ENCODE measurements around the gene STAB2. TPM values are rescaled to one million over a fixed set of nuclear protein-coding genes. Genes with fewer than 3 reads are reported as not detected.
A peak's percentile ranks its signal among the peaks of the same experiment; 100 is the strongest.

Gene STAB2
- polyA plus RNA-seq, 1 of the 3 experiments (the other 2 are of a cell fraction), result not detected

GRCh38 chr12:103801709-103802585 is 214.9 kb downstream of the STAB2 start:
- Histone ChIP-seq H3K4me3 (ENCODE audit: low read depth in 2 of 2, low read length in 1 of 2) (no peak overlapping the region), H3K79me2 (ENCODE audit: insufficient read depth) (peaks cover 5% of the 10 kb centered on the region; the same call in 1 of the 2 replicates), H3K36me3 (replicated peaks in 1 of 2; ENCODE audit: control insufficient read depth in 1 of 2, insufficient read depth in 2 of 2, low read length in 1 of 2) (peaks cover 9 to 13% of the 10 kb centered on the region in 2 experiments), H4K20me1 (ENCODE audit: insufficient read depth) (no peaks in the 10 kb centered on the region), H3K27ac (ENCODE audit: low read depth in 2 of 2, low read length in 1 of 2) (peak overlapping the region in 1 of 2 experiments; percentile 94; a peak in 3 of 4 replicates), H3K4me2 (peak overlapping the region; percentile 46), H3K9me2 (no peaks in the 10 kb centered on the region), H3K4me1 (ENCODE audit: control insufficient read depth in 1 of 2, insufficient read depth in 2 of 2, low read depth in 1 of 2, low read length in 1 of 2) (peaks cover 18 to 49% of the 10 kb centered on the region in 2 experiments), H3K9me3 (no peaks in the 10 kb centered on the region), H3F3A (replicated peaks; ENCODE audit: insufficient read depth) (peaks cover 25% of the 10 kb centered on the region), H3K9ac (peak overlapping the region; percentile 20; the same call in 1 of the 2 replicates), H3K27me3 (ENCODE audit: insufficient read depth) (no peaks in the 10 kb centered on the region), H2AFZ (ENCODE audit: low read depth) (no peak overlapping the region)
- ChIA-PET POLR2A (no interaction called here), CTCF (interaction anchor here (1.2 kb wide), 1 partner anchor 26 kb away, joined by 5 read pairs; no protein-coding TSS in a partner anchor)
- 75% methylated on average over 11 of the region's 11 CpGs for WGBS (ENCODE audit: low lambda C conversion rate)
- no peak for DNase-seq
- TF ChIP-seq GABPA (IDR thresholded peaks at IDR 0.05; ENCODE audit: low read depth) (no peak), RXRA (IDR thresholded peaks at IDR 0.05; ENCODE audit: borderline replicate concordance, low read depth) (peak; percentile 95), JUND (IDR thresholded peaks at IDR 0.05) (peak; percentile 92), TAF1 (IDR thresholded peaks at IDR 0.05; ENCODE audit: borderline replicate concordance, low read depth, low read length) (no peak), NFIC (IDR thresholded peaks at IDR 0.05; ENCODE audit: borderline replicate concordance) (peak; percentile 94), TCF12 (IDR thresholded peaks at IDR 0.05) (peak; percentile 99), ZBTB33 (IDR thresholded peaks at IDR 0.05; ENCODE audit: borderline replicate concordance, low read depth) (peak; percentile 79), PBX3 (IDR thresholded peaks at IDR 0.05) (peak; percentile 97), FOSL2 (IDR thresholded peaks at IDR 0.05; ENCODE audit: borderline replicate concordance, low read depth) (peak; percentile 81; the same call in 1 of the 2 replicates), POLR2AphosphoS5 (IDR thresholded peaks at IDR 0.05; ENCODE audit: low read depth, low read length) (peak; percentile 73), FOXM1 (IDR thresholded peaks at IDR 0.05; ENCODE audit: low read depth) (peak; percentile 82), YY1 (IDR thresholded peaks at IDR 0.05; ENCODE audit: low read depth) (no peak), MAX (IDR thresholded peaks at IDR 0.05; ENCODE audit: low read depth) (peak; percentile 25; the same call in 1 of the 2 replicates), TEAD4 (IDR thresholded peaks at IDR 0.05; ENCODE audit: borderline replicate concordance, insufficient read depth) (peak; percentile 98), EP300 (IDR thresholded peaks at IDR 0.05; ENCODE audit: borderline replicate concordance in 1 of 2, low read depth in 1 of 2, low read length in 1 of 2) (peak; percentile 68 to 98), NRF1 (IDR thresholded peaks at IDR 0.05; ENCODE audit: low read depth, low read length) (no peak), SIN3A (IDR thresholded peaks at IDR 0.05; ENCODE audit: borderline replicate concordance, low read depth, low read length) (peak; percentile 76; the same call in 1 of the 2 replicates), GATA2 (CRISPR knock-in tag; IDR thresholded peaks at IDR 0.05) (no peak), SMC3 (IDR thresholded peaks at IDR 0.05; ENCODE audit: low read depth, low read length) (no peak), EZH2phosphoT487 (IDR thresholded peaks at IDR 0.05; ENCODE audit: borderline replicate concordance, low read depth) (no peak), IRF3 (IDR thresholded peaks at IDR 0.05; ENCODE audit: low read depth, low read length) (no peak), MEF2A (IDR thresholded peaks at IDR 0.05; ENCODE audit: borderline replicate concordance, low read depth) (peak; percentile 40; the same call in 1 of the 2 replicates)

Measured in SK-N-SH (cell line).